Measurements from ENCODE around the gene SLC31A2.

The SLC31A2 gene

GRCh38 chr9:113181165-113181564, 30.4 kb downstream of the SLC31A2 start:
- DNase-seq (ENCODE audit: extremely low read depth, low read depth) = no peak
- no peak for TF ChIP-seq CTCF (IDR thresholded peaks at IDR 0.05; ENCODE audit: low read depth, low read length)

- DNase-seq (ENCODE audit: extremely low read depth, low read depth) = no peak
- no peak for TF ChIP-seq CTCF (IDR thresholded peaks at IDR 0.05; ENCODE audit: low read depth, low read length)
Observed at GRCh38 chr9:113183956-113184488, 33.2 kb downstream of the SLC31A2 start.

- no peak for TF ChIP-seq CTCF (IDR thresholded peaks at IDR 0.05; ENCODE audit: low read depth, low read length)
Observed at GRCh38 chr9:113184539-113184938, 33.7 kb downstream of the SLC31A2 start.

GRCh38 chr9:113185271-113185670, 34.5 kb downstream of the SLC31A2 start:
- TF ChIP-seq CTCF (IDR thresholded peaks at IDR 0.05; ENCODE audit: low read depth, low read length) = no peak
- DNase-seq (ENCODE audit: extremely low read depth, low read depth) = no peak

More at GRCh38 chr9:113184539-113184938, 33.7 kb downstream of the SLC31A2 start:
- DNase-seq (ENCODE audit: extremely low read depth, low read depth) = no peak

- DNase-seq (ENCODE audit: extremely low read depth, low read depth) = no peak
- TF ChIP-seq CTCF (IDR thresholded peaks at IDR 0.05; ENCODE audit: low read depth, low read length) = no peak
Observed at GRCh38 chr9:113186137-113186755, 35.4 kb downstream of the SLC31A2 start.

- no peak for TF ChIP-seq CTCF (IDR thresholded peaks at IDR 0.05; ENCODE audit: low read depth, low read length)
- DNase-seq (ENCODE audit: extremely low read depth, low read depth) = peak; percentile 50
Observed at GRCh38 chr9:113187929-113188595, 37.3 kb downstream of the SLC31A2 start.

GRCh38 chr9:113192455-113192854, 41.6 kb downstream of the SLC31A2 start:
- no peak for DNase-seq (ENCODE audit: extremely low read depth, low read depth)
- no peak for TF ChIP-seq CTCF (IDR thresholded peaks at IDR 0.05; ENCODE audit: low read depth, low read length)

All from AG09319 (cell line).